Psoas muscle (tissue), 8 donors: ENCODE measurements around the gene ENTR1. TPM values are rescaled to one million over a fixed set of nuclear protein-coding genes. Genes with fewer than 3 reads are reported as not detected.

Source experiments
- ATAC-seq, 4 donors: fragments of 200-7000 bp; cut with Tn5 transposase; one replicate each; pipeline ENCODE4 v1.9.1; 2020; ENCODE audit warnings: moderate library complexity in 3 of 4, mild to moderate bottlenecking in 2 of 4
- DNase-seq, 2 donors: peaks; one replicate each; pipeline ENCODE4 v3.0.0-alpha.2; 2020
- H3K27ac ChIP-seq: fragments of 200-600 bp; one replicate; pipeline ENCODE4 v1.8.0; 2022
- H3K27me3 ChIP-seq, 3 donors: fragments of 200-600 bp in 1 of 3; one replicate each; pipeline versions ENCODE4 v1.6.1 to v1.8.0; 2013 to 2022; ENCODE audit warnings: low read length in 2 of 3, mild to moderate bottlenecking in 2 of 3, moderate library complexity in 1 of 3; ENCODE audit not compliant: insufficient read depth in 3 of 3
- H3K36me3 ChIP-seq, 2 donors: fragments of 200-600 bp in 1 of 2; one replicate each; pipeline versions ENCODE4 v1.6.1 to v1.8.0; 2013 to 2022; ENCODE audit warnings: low read depth in 1 of 2, mild to moderate bottlenecking in 1 of 2, moderate library complexity in 1 of 2; ENCODE audit not compliant: insufficient read depth in 1 of 2
- H3K4me1 ChIP-seq: fragments of 200-600 bp; one replicate; pipeline ENCODE4 v1.8.0; 2022
- H3K4me3 ChIP-seq: fragments of 200-600 bp; one replicate; pipeline ENCODE4 v1.8.0; 2022; ENCODE audit warnings: mild to moderate bottlenecking
- H3K9me3 ChIP-seq: fragments of 200-600 bp; one replicate; pipeline ENCODE4 v1.8.0; 2022
- CTCF ChIP-seq: fragments of 200-600 bp; IDR thresholded peaks from one replicate; pipeline ENCODE4 v1.8.0; 2022; ENCODE audit warnings: antibody characterized with exemption
- WGBS, 3 donors: extraction: QIAGEN DNeasy Blood & Tissue Kit; methylation state at CpG; one replicate each; pipeline versions ENCODE4 v1.1.6 to v1.1.7; 2013; 5-methylcytosine and 5-hydroxymethylcytosine counted together
- intact Hi-C, 2 donors: fragments of 100-400 bp; cut with DNase I; formaldehyde crosslinking; loops; one replicate each; pipeline versions ENCODE4 v1.11.0 to v1.14.2; 2022
- polyA plus RNA-seq, 3 donors: library from polyadenylated mRNA; stranded (reverse); fragments of 200-250 nt; gene quantifications; one replicate each; pipeline ENCODE4 v1.2.3, GENCODE V29; 2013
- total RNA-seq, 4 donors: library from RNA; stranded (reverse); fragmentation: NEBNext Ultra II Directional in 2 of 4; extraction: Animal tissue kit (Norgen Biotek cat#: 25700) in 2 of 4; gene quantifications; one replicate each; pipeline versions ENCODE4 v1.2.1 to v1.2.4, GENCODE V29; 2021 to 2023
- donor health status: healthy with polysubstance abuse.
- donor health status: DM: no; HTN: no; CAD: no; lungs with moderate emphysema.
- donor health status: Bipolar disorder and iron deficiency.
- donor health status: healthy.
- donor health status: DM: yes; HTN: yes; CAD: no.
- donor health status: DM: no; HTN: no; CAD: no.
- donor health status: DM: no; HTN: no; CAD: no.
- donor health status: DM: yes; HTN: yes; CAD: no.

Gene ENTR1
- total and polyA plus RNA-seq, 7 donors, result 16.0 to 53.0 (median 34.2) TPM

DNA sequence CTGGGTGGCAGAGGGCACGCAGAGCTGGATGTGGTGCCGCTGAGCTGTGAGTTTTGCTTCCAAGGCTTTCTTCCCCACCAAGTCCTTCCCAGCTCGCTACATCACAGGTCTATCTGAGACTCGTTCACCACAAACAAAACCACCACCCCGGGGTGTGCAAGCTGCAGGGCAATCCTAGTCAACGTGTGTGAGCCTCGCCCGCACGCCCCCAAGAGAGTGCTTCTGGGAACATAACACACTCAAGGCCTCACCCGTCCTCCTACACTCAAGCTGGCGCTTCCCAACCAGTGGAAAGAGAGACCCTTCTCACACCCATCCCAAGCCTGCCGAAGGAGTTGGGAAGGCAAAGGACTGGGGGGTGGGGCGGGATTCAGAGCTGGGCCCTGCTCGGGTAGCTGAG is 21.0 kb downstream of the ENTR1 start:
- H3K4me3 ChIP-seq, result no peak overlapping the region
- H3K9me3 ChIP-seq, result no peaks in the 10 kb centered on the region
- H3K27me3 ChIP-seq, result no peaks in the 10 kb centered on the region
- peaks cover 5 to 94% of the 10 kb centered on the region in 2 donors for H3K36me3 ChIP-seq
- no peak for ATAC-seq
- intact Hi-C loops, result no loop called here
- no peak overlapping the region for H3K27ac ChIP-seq
- no peak for TF ChIP-seq CTCF
- DNase-seq, result no peak
- H3K4me1 ChIP-seq, result no peaks in the 10 kb centered on the region
- WGBS, 3 donors, result 87 to 92% (median 91%) methylated on average over 14 of the region's 14 CpGs

DNA sequence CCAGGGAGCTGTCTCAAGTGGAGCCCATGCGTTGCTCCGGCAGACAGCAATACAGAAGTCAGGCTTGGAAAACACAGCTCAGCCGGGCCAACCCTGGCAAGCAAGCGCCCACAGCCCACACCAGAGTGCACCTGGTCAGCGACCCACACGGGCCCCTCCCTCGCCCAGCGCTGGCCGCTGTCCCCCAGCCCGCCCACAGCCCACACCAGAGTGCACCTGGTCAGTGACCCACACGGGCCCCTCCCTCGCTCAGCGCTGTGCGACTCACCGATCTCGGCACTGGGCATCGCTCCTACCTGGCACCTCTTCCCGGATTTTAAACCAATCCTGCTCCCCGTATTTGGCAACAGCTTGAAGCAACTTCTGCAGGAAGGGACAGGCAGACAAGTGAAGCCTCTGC is 23.2 kb downstream of the ENTR1 start:
- DNase-seq, result peak in 1 of 2 donors; percentile 46
- no peak for TF ChIP-seq CTCF
- Histone ChIP-seq H3K36me3 (peaks cover 11 to 91% of the 10 kb centered on the region in 2 donors), H3K4me1 (no peaks in the 10 kb centered on the region), H3K27me3 (no peaks in the 10 kb centered on the region), H3K4me3 (no peak overlapping the region), H3K27ac (no peak overlapping the region), H3K9me3 (no peaks in the 10 kb centered on the region)
- 93 to 96% (median 95%) methylated on average over 13 to 19 of the region's 19 CpGs for WGBS, 3 donors
- intact Hi-C loops, result no loop called here
- no peak for ATAC-seq

DNA sequence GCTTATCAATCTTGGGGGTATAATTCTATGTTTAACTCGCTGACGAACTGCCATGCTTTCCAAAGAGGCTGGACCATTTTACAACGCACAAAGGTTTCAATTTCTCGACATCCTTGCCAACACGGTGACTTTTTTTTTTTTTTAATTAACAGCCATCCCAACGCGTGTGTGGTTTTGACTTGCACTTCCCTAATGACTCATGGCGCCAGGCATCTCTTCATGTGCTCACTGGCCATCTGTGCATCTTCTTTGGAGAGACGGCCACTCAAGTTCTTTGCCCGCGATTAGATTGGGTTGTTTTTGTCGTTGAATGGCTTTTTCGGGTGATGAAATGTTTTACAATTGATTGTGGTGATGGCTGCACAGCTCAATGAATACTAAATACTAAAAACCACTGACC is 24.4 kb downstream of the ENTR1 start:
- intact Hi-C loops, result no loop called here
- Histone ChIP-seq H3K27me3 (no peaks in the 10 kb centered on the region), H3K4me1 (no peaks in the 10 kb centered on the region)

GRCh38 chr9:136385015-136385414 is 25.4 kb downstream of the ENTR1 start:
- WGBS, 3 donors, result 86 to 92% (median 91%) methylated on average over 11 of the region's 11 CpGs
- H3K4me1 ChIP-seq, result no peaks in the 10 kb centered on the region
- DNase-seq, result no peak
- H3K27ac ChIP-seq, result no peak overlapping the region
- no peak for TF ChIP-seq CTCF
- intact Hi-C loops, result no loop called here
- ATAC-seq, result no peak
- H3K9me3 ChIP-seq, result no peaks in the 10 kb centered on the region
- H3K36me3 ChIP-seq, result peaks cover 10 to 95% of the 10 kb centered on the region in 2 donors
- H3K27me3 ChIP-seq, result no peaks in the 10 kb centered on the region
- H3K4me3 ChIP-seq, result no peak overlapping the region

More for the DNA sequence above, 24.4 kb downstream of the ENTR1 start:
- TF ChIP-seq CTCF, result no peak
- peaks cover 11 to 91% of the 10 kb centered on the region in 2 donors for H3K36me3 ChIP-seq
- WGBS, 3 donors, result 89 to 94% (median 90%) methylated on average over 13 of the region's 13 CpGs
- DNase-seq (no peak), ATAC-seq (no peak)
- no peaks in the 10 kb centered on the region for H3K9me3 ChIP-seq
- H3K27ac ChIP-seq, result no peak overlapping the region
- H3K4me3 ChIP-seq, result no peak overlapping the region

DNA sequence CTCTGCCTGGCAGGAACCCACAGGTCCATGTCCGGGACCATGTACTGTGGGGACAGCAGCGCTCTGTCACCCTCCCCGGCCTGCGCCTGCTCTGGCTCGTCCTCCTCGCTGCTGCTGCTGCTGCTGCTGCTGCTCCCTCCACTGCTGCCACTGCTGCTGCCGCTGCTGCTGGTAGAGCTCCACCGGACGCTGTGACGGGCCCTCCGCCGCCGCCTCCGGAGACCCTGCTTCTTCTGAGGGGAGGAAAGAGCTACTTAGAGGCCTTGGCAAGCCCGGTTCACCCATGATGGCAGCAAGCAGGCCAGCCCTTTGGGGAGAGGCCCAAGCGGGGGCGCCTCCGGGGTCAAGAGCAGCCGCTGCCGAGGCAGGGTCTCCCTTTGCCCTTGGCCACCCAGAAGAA is 27.0 kb downstream of the ENTR1 start:
- Histone ChIP-seq H3K27me3 (no peaks in the 10 kb centered on the region), H3K27ac (no peak overlapping the region), H3K4me3 (no peak overlapping the region), H3K9me3 (no peaks in the 10 kb centered on the region), H3K36me3 (peaks cover 8 to 95% of the 10 kb centered on the region in 2 donors), H3K4me1 (no peaks in the 10 kb centered on the region)
- TF ChIP-seq CTCF, result no peak
- intact Hi-C loops, result no loop called here
- 94 to 96% (median 95%) methylated on average over 19 to 20 of the region's 20 CpGs for WGBS, 3 donors
- DNase-seq, result no peak
- no peak for ATAC-seq
